Large intestine (tissue), 3 donors: ENCODE data around the gene STK32B. TPM values are rescaled to one million over a fixed set of nuclear protein-coding genes. Genes with fewer than 3 reads are reported as not detected.

Experiments used
- DNase-seq, 2 donors: peaks; one replicate each; pipeline versions ENCODE4 v3.0.0 to v3.0.0-alpha.2; 2013
- H3K27ac ChIP-seq: one replicate; pipeline ENCODE4 v1.5.1; 2013; ENCODE audit warnings: low read length
- H3K27me3 ChIP-seq: 2 replicates; pipeline ENCODE4 v1.6.1; 2013; ENCODE audit warnings: low read length; ENCODE audit not compliant: control insufficient read depth, insufficient read depth
- H3K36me3 ChIP-seq: 2 replicates; pipeline ENCODE4 v1.6.1; 2013; ENCODE audit warnings: low read length; ENCODE audit not compliant: control insufficient read depth, insufficient read depth
- H3K4me1 ChIP-seq: one replicate; pipeline ENCODE4 v1.6.1; 2013; ENCODE audit warnings: low read length; ENCODE audit not compliant: control insufficient read depth, insufficient read depth
- H3K4me3 ChIP-seq: one replicate; pipeline ENCODE4 v1.5.1; 2013; ENCODE audit warnings: low read length
- H3K9me3 ChIP-seq: one replicate; pipeline ENCODE4 v1.6.1; 2013; ENCODE audit warnings: mild to moderate bottlenecking, low read depth, low read length, moderate library complexity; ENCODE audit not compliant: control insufficient read depth
- WGBS: methylation state at CpG from one replicate; pipeline ENCODE4 v1.1.5; 2013; ENCODE audit warnings: low lambda C conversion rate; ENCODE audit not compliant: insufficient coverage; 5-methylcytosine and 5-hydroxymethylcytosine counted together
- polyA plus RNA-seq: library from polyadenylated mRNA; unstranded; fragments of 120-200 nt; gene quantifications from one replicate; pipeline ENCODE4 v1.2.1, GENCODE V29; 2013

The STK32B gene
- polyA plus RNA-seq, 1 donor: 1.6 TPM

DNA sequence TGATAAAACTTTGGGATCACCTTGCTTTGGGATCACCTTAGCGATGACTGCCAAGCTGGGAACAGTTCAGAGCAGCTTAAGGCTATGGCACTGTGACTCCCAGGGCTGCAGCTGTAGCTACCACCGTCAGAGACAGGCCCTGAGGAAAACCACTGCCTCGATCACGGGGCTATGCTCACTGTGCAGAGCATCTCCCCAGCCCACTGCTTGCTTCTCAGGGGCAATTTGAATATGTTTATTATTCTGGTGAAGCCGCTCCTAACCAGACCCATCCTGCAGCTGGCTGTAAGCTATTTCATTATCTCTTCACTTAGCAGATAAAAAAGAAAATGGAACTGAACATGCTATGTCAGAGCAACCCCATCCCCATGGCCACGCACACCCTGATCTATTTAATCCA, 328.6 kb downstream of the STK32B start:
- Histone ChIP-seq H3K27ac (no peak overlapping the region), H3K36me3 (no peaks in the 10 kb centered on the region), H3K4me3 (no peak overlapping the region), H3K4me1 (no peaks in the 10 kb centered on the region), H3K9me3 (peaks cover 2% of the 10 kb centered on the region), H3K27me3 (no peaks in the 10 kb centered on the region)
- no peak for DNase-seq
- no CpG with 5 or more reads among the region's 6 CpGs for WGBS

DNA sequence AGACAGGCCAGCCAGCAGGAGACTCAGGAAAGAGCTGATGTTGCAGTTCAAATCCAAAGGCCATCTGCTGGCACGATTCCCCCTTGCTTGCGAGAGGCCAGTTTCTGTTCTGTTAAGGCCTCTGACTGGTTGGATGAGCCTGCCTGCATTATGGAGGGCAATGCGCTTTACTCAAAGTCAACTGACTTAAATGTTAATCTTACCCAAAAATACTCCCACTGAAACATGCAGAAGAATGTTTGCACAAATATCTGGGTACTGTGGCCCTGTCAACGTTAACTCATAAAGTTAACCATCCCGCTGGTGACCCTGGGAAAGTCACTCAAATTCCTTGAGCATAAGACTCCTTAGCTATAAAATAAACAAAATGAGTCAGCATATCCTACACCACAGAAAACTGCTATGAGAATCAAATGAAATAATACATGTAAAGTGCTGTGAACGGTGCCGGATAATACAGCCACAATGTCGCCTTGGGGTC, 330.7 kb downstream of the STK32B start:
- no CpG with 5 or more reads among the region's 8 CpGs for WGBS
- H3K4me1 ChIP-seq: peaks cover 10% of the 10 kb centered on the region
- DNase-seq: no peak
- H3K36me3 ChIP-seq: no peaks in the 10 kb centered on the region
- no peaks in the 10 kb centered on the region for H3K9me3 ChIP-seq
- no peak overlapping the region for H3K4me3 ChIP-seq
- H3K27ac ChIP-seq: no peak overlapping the region
- no peaks in the 10 kb centered on the region for H3K27me3 ChIP-seq

DNA sequence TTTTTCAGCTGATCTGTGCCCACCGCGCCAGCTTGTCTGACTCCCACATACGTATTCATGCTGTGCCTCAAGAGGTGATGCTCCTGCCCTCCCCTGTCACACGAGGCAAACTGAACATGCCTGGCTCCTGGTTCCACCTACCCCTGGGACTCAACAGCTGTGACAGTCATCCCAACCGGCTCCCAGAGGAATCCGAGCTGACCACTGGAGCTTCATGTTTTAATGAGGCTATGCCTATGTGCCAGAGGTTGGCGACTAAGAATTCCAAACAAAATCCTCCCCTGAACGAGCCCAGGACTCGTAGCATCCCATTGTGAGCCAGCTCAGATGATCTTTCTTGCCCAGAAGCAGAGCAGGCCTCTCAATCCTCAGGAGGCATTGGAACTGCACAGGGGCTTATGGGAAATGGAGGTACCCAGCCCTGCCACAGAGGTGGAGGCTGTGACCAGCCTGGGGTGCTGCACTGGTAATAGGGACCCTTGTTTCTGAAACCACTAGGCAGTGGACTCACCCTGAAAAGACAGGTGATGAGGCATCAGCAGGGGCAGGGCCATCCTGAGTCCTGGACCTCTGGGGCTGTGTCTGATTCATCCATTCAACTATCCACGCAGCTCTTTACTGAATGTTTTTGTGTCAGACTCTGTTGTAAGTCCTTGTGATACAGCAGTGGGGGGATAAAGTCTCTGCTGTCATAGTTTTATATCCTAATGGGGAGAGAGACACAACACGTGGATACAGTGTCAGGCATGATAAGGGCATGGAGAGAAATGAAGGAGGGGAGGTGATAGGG, 332.1 kb downstream of the STK32B start:
- Histone ChIP-seq H3K9me3 (no peaks in the 10 kb centered on the region), H3K27ac (no peak overlapping the region), H3K27me3 (no peaks in the 10 kb centered on the region), H3K36me3 (no peaks in the 10 kb centered on the region), H3K4me3 (no peak overlapping the region), H3K4me1 (peaks cover 10% of the 10 kb centered on the region)
- DNase-seq: no peak
- no CpG with 5 or more reads among the region's 11 CpGs for WGBS

DNA sequence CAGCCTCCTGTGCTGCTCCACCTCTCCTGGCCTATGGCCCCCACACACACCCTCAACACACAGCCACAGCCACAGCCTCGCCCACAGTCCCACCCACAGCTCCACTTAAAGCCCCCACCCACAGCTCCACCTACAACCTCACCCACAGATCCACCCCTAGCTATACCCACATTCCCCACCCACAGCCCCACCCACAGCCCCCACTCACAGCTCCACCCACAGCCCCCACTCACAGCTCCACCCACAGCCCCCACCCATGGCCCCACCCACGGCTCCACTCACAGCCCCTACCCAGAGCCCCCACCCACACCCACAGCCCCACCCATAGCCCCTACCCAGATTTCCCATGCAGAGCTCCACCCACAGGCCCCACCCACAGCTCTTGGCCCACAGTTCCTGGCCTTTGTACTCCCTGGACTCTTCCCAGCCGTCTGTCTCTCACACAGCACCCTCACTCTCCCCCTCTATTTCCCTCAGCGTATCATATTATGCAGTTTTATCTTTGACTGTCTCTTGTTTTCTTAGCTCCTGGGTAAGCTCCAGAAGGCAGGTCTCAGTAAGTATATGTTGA, 334.5 kb downstream of the STK32B start:
- Histone ChIP-seq H3K9me3 (no peaks in the 10 kb centered on the region), H3K36me3 (no peaks in the 10 kb centered on the region), H3K27me3 (no peaks in the 10 kb centered on the region), H3K4me3 (no peak overlapping the region), H3K4me1 (peaks cover 10% of the 10 kb centered on the region), H3K27ac (peak overlapping the region; percentile 49)
- DNase-seq: peak; percentile 81 to 93
- 40% methylated on average over 1 of the region's 4 CpGs for WGBS

DNA sequence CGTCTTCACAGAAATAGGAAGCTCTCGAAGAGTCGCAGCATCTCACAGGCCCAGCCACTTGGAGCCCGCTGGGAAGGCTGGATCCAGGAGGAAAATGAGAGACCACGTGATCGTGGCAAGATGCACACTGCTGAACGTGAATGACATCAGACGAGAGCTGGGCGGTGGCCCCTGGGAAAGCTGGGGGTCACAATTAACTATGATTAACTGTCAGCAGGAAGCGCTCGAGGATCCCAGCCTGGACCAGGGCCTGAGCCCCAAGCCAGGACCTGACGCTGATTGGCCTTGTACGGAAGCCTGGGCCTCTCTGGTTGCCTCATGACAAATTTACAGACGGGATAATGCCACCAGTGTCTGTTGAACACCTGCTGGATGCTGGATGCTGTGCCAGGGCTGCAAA, 335.6 kb downstream of the STK32B start:
- Histone ChIP-seq H3K27ac (no peak overlapping the region), H3K36me3 (no peaks in the 10 kb centered on the region), H3K4me1 (peaks cover 10% of the 10 kb centered on the region), H3K9me3 (no peaks in the 10 kb centered on the region), H3K4me3 (no peak overlapping the region), H3K27me3 (no peaks in the 10 kb centered on the region)
- 94% methylated on average over 3 of the region's 14 CpGs for WGBS
- no peak for DNase-seq

DNA sequence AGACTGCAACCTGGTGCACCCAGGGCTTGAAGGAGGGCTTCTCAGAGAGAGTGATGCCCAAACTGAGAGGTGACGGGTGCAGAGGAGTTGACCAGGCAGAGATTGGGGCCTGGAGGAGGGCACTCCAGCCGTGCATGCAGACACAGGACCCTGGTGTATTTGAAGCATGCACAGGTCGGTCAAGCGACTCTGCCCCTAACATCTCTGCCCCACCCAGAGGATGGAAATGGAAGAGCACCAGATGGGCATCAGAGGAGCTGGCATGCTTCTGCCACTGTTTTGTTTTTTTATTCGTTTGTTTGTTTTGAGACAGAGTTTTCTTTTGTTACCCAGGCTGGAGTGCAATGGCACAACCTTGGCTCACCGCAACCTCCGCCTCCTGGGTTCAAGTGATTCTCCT, 336.2 kb downstream of the STK32B start:
- no peak overlapping the region for H3K27ac ChIP-seq
- no peaks in the 10 kb centered on the region for H3K9me3 ChIP-seq
- WGBS: no CpG with 5 or more reads among the region's 7 CpGs
- no peaks in the 10 kb centered on the region for H3K36me3 ChIP-seq
- H3K4me1 ChIP-seq: peaks cover 10% of the 10 kb centered on the region
- no peak for DNase-seq
- H3K4me3 ChIP-seq: no peak overlapping the region
- H3K27me3 ChIP-seq: no peaks in the 10 kb centered on the region

DNA sequence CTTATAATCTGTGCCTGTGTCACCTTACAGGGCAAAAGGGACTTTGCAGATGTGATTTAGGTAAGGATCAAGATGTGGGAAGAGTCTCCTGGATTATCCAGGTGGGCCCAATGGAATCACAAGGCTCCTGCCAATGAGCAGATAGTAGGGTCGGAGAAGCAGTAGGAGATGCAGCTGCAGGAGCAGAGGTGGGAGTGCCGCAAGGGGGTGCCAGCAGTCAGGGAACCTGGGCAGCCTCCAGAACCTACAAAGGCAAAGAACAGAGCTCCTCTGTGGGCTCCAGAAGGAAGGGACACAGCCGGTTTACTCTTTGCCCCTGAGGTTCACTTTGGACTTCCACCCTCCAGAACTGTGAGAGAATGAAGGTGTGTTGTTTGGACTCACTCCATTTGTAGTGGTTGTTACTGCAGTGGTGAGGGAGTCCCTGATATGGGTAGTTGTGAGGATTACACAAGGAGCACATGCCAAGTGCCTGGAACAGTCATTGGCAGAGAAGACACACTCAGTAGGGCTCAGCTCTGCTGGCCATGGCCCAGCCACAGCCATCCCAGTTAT, 338.6 kb downstream of the STK32B start:
- H3K36me3 ChIP-seq: no peaks in the 10 kb centered on the region
- H3K27me3 ChIP-seq: no peaks in the 10 kb centered on the region
- no peak overlapping the region for H3K4me3 ChIP-seq
- H3K9me3 ChIP-seq: no peaks in the 10 kb centered on the region
- H3K27ac ChIP-seq: no peak overlapping the region
- peak in 1 of 2 donors; percentile 52 for DNase-seq
- peaks cover 10% of the 10 kb centered on the region for H3K4me1 ChIP-seq
- WGBS: no CpG with 5 or more reads among the region's 3 CpGs

DNA sequence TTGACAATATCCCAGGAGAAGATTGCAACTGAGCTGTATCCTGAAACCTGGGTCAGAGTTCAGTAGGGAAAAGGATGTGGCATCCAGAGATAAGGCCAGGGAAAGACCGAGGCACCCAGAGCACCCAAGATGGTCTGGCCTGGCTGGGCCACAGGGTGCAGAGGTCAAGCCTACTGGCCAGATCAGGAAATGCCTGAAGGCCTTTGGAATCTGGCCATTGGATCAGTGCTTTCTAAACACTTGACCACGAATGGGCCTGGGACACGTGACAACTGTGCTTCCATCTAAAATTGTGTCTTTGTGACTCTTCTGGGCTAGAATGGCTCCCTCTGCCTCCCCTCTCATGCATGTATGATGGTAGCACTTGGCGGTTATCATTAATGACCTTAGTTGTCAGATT, 340.2 kb downstream of the STK32B start:
- H3K27ac ChIP-seq: no peak overlapping the region
- peaks cover under 1% of the 10 kb centered on the region for H3K4me1 ChIP-seq
- H3K9me3 ChIP-seq: no peaks in the 10 kb centered on the region
- no peaks in the 10 kb centered on the region for H3K27me3 ChIP-seq
- WGBS: no CpG with 5 or more reads among the region's 4 CpGs
- H3K4me3 ChIP-seq: no peak overlapping the region
- DNase-seq: peak in 1 of 2 donors; percentile 13
- H3K36me3 ChIP-seq: no peaks in the 10 kb centered on the region

DNA sequence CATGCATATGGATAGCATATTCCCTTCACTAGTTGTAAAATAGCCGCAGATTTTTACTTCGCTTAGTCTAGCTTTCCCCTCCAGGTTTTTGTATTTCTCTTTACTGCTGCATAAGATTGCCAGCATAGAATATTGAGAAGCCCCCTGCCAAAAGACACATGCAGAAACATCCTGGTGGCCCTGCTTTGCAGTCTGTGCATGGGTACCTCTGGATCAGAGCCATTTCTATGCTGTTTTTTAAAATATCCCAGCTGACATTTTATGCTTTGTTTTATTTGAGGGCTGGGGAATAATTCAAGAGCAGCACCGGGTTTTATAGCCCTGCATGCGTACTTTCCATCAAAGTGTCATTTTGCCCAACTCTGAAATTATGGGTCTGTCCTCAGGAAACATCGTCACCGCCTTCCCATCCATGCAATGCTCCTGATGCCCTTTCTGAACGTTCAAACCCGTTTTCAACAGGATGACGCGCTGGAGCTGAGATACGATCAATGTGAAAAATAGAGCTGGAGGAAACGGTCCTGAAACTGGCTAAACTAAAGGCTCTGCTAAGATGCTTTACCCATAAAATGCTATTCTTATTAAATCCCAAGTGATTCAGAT, 342.7 kb downstream of the STK32B start:
- no peak overlapping the region for H3K4me3 ChIP-seq
- H3K4me1 ChIP-seq: no peaks in the 10 kb centered on the region
- no peak overlapping the region for H3K27ac ChIP-seq
- H3K9me3 ChIP-seq: no peaks in the 10 kb centered on the region
- WGBS: no CpG with 5 or more reads among the region's 12 CpGs
- no peak for DNase-seq
- no peaks in the 10 kb centered on the region for H3K27me3 ChIP-seq
- H3K36me3 ChIP-seq: no peaks in the 10 kb centered on the region

DNA sequence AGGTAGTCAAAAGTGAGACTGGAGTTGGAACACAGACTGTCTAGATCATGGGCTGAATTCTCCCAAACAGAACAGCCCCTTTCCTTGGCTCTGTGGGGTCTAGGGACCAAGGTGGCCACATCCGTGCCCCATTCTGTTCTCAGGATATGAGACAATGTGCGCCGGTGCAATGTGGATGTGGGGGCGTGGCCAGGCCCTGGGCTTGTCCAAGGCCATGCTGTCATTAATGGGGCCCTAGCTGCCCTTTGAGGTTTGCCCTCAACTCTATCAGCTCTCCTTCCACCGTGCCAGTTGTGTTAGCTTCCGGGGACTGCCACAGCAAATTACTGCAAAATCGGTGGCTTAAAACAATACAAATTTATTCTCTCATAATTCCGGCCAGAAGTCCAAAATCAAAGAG, 344.5 kb downstream of the STK32B start:
- peak; percentile 28 to 73 for DNase-seq

More for the DNA sequence above, 344.5 kb downstream of the STK32B start:
- Histone ChIP-seq H3K27ac (no peak overlapping the region), H3K27me3 (no peaks in the 10 kb centered on the region), H3K4me1 (no peaks in the 10 kb centered on the region), H3K4me3 (no peak overlapping the region), H3K36me3 (no peaks in the 10 kb centered on the region), H3K9me3 (no peaks in the 10 kb centered on the region)
- no CpG with 5 or more reads among the region's 8 CpGs for WGBS
